Stimulated activated CD8-positive, alpha-beta memory T cell treated with anti-CD3 and anti-CD28 coated beads, Interleukin-4, amount 100 ng/mL, for 24 hours (primary cell): ENCODE results near the gene OPN1MW.
"Not testable (repeated sequence)": the region's sequence is repeated elsewhere in the genome, so short reads cannot be mapped to it uniquely, and the experiment has no call there.

Source experiments
- DNase-seq: peaks from one replicate; pipeline ENCODE4 v3.0.0-alpha.2; 2020; ENCODE audit warnings: low read depth

Gene OPN1MW

DNA sequence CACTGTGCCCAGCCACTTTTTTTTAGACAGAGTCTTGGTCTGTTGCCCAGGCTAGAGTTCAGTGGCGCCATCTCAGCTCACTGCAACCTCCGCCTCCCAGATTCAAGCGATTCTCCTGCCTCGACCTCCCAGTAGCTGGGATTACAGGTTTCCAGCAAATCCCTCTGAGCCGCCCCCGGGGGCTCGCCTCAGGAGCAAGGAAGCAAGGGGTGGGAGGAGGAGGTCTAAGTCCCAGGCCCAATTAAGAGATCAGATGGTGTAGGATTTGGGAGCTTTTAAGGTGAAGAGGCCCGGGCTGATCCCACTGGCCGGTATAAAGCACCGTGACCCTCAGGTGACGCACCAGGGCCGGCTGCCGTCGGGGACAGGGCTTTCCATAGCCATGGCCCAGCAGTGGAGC lies at the start of gene OPN1MW:
TSS of gene OPN1MW (plus strand) at position 301 of the 400 bp plus-strand sequence. CDS start at position 383, 82 bp downstream.
- not testable (repeated sequence) for DNase-seq

DNA sequence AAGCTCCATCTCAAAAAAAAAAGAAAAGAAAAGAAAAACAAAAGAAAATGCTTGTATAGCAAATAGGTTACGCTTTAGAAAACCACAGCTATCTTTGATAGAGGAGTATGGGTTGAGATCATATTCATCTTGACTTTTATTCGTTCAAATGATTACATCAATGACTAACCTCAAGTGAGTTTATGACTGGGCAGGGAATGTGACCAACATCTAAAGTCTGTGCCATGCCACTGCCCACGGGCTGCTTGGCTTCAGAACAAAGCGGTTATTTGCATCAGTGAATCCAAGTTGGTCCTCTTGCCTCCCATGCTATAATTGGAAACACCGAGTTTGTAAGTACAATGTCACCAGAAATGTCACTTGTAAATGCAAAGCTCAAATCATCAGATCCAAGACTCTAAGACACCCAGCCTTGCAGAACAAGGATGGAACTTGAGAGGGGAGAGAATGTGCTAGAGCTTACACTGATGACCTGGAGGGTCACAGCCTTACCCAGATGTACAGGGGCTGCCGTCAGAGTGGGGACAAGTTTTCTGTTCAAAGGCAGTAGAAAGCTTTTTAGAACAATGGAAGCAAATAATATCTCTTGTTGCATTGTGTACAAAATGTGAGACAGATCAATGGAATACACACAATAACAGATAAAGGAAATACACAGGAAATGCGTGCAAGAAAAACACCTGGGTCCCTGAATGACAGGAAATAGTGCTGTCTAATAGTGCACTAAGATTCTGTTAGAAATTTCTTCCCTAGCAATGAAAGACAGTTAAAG lies 46.8 kb upstream of the OPN1MW start:
- no peak for DNase-seq

DNA sequence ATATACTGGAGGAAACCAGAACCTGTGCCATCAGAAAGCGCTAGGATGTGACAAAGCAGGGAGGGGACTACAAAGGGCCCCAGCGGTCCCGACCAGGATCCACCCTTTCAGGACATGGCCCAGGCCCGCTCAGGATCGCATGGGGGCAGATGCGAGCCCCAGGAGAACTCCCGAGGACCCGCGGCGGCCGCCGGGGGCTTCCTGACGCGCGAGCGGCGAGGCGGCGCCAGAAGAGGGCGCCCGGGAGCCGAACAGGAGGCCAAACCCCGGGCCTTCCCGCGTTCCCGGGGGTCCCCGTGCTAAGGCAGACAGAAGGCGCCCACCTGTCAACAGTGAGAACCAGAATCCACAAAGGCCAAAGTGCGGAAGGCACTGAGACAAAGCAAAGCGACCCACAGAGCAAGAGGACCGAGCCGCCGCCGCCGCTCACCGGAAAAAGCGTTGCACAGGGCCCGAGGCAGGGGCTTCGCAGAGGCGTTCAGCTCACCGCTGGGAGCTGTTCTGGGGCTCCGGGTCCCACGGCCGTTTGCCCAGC lies 45.7 kb upstream of the OPN1MW start:
- peak; percentile 58 for DNase-seq

DNA sequence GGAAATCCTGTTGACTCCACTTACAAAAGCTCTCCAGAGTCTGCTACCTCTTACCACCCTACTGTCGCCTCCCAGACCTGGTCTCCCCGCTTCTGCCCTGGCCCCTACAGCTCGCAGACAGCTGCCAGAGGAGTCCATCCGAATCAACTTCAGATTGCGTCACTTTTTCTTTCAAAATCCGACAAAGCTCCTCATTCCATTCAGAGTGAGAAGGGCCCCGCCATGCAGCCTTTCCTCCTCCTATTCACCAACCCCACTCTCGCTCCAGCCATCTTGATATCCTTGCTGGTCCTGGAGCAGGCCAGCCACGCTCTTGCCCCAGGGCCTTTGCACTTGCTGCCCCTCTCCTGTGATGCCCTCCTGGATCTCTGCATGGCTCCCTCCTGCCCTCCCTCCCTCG lies 43.5 kb upstream of the OPN1MW start:
- DNase-seq: no peak

DNA sequence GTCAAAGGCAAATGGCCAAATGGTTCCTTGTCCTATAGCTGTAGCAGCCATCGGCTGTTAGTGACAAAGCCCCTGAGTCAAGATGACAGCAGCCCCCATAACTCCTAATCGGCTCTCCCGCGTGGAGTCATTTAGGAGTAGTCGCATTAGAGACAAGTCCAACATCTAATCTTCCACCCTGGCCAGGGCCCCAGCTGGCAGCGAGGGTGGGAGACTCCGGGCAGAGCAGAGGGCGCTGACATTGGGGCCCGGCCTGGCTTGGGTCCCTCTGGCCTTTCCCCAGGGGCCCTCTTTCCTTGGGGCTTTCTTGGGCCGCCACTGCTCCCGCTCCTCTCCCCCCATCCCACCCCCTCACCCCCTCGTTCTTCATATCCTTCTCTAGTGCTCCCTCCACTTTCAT lies 42.2 kb upstream of the OPN1MW start:
- DNase-seq: no peak

DNA sequence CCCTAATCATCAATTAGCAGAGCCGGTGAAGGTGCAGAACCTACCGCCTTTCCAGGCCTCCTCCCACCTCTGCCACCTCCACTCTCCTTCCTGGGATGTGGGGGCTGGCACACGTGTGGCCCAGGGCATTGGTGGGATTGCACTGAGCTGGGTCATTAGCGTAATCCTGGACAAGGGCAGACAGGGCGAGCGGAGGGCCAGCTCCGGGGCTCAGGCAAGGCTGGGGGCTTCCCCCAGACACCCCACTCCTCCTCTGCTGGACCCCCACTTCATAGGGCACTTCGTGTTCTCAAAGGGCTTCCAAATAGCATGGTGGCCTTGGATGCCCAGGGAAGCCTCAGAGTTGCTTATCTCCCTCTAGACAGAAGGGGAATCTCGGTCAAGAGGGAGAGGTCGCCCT lies 41.7 kb upstream of the OPN1MW start:
- DNase-seq: no peak

DNA sequence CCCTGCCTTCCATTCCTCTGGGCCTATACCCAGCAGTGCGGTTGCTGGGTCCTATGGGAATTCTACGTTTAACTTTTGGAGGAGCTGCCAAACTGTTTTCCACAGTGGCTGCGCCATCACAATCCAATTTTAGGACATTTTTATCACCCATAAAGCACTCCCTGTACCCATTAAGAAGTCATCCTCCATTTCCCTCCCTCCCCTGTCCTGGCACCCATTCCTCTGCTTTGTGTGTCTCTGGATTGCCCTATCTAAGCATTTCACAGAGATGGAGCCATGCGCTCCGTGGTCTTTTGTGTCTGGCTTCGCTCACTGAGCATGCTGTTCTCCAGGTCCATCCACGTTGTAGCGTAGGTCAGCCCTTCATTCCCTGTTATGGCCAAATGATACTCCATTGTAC lies 40.0 kb upstream of the OPN1MW start:
- no peak for DNase-seq

DNA sequence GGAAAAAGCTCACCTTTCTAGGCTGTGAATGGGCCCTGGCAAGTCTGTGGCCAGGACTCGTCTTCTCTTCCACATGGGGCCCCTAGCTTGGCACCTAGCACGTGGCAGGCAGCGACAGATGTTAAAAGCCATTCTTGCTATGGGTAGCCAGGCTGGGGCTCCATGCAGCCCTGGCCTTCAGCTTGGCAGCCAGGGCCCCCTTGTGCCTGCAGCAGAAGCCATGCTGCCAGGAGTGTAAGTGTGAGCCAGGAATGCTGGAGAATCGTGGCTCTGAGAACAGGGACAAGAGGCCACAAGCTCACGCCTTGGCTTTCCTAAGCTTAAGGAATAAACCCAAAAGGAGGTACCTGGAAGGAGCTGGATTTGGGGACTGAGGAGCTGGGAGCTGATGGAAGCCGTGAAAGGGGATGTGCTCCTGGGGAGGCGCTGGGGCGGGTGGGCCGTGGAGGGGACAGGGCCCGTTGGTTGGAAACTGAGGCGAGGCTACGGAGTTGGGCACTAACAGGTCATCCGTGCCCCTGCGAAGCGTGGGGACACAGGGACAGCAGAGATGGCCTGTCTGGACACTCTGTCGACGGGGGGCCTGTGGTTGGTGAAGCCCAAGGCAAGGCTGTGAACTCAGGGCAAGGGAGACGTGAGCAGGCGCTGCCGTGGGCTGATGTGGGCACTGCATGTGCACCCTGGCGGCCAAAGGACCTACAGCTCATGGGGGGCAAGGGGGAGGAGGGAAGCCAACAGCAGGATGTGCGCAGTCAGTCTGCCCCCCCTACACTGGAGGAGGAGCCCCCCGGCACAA lies 39.2 kb upstream of the OPN1MW start:
- DNase-seq: no peak

DNA sequence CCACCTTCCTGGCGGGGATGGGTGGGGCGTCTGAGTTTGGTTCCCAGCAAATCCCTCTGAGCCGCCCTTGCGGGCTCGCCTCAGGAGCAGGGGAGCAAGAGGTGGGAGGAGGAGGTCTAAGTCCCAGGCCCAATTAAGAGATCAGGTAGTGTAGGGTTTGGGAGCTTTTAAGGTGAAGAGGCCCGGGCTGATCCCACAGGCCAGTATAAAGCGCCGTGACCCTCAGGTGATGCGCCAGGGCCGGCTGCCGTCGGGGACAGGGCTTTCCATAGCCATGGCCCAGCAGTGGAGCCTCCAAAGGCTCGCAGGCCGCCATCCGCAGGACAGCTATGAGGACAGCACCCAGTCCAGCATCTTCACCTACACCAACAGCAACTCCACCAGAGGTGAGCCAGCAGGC lies 38.4 kb upstream of the OPN1MW start, which contains the start of gene OPN1LW:
TSS of gene OPN1LW (plus strand) at position 234 of the 400 bp plus-strand sequence. CDS start at position 275, 41 bp downstream.
- DNase-seq: not testable (repeated sequence)

DNA sequence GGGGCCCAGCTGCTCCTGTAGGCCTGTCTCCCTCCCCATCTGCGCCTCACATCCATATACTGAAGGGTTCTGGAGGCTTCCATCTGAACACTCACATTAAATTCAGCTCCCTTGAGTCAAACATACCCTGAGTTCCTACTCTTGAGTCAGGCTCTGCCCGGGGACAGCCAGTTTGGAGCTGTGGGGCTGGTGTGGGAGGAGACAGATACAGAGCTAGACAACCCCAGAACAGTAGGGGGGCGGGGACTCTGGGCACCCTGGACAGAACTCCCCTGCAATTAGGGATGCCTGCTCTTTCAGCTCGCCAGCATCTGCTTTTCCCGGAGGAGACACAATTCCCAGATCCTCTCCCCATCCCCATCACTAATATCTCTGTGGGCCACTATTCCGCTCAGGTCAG lies 31.4 kb upstream of the OPN1MW start:
- not testable (repeated sequence) for DNase-seq

DNA sequence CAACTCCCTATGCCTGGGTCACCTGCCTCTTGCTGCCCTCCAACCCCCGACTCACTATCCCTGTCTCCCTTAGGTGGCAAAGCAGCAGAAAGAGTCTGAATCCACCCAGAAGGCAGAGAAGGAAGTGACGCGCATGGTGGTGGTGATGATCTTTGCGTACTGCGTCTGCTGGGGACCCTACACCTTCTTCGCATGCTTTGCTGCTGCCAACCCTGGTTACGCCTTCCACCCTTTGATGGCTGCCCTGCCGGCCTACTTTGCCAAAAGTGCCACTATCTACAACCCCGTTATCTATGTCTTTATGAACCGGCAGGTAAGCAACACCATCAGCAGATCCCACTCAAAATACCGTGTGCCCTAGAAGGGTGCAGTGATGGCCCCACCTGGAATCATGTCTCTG lies 26.2 kb upstream of the OPN1MW start:
- DNase-seq: not testable (repeated sequence)

DNA sequence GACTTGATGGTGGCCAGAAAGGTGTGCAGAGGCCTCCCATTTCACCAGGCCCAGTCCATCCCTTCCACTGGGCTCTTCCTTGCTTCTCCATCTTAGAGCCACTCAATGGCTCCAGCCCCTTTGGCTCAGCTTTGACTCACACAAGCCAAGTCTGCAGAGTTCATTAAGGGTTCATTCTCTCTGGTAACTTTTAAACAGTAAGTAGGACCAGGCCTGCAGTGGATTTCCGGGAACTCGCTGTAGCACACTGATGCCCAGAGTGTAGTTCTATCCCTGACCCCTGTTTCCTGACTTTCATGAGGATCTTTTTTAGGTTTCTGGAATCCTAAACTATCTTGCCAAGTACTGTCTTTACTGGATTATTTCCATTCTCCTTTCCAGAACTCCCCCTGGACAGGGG lies 25.2 kb upstream of the OPN1MW start:
- DNase-seq: not testable (repeated sequence)

DNA sequence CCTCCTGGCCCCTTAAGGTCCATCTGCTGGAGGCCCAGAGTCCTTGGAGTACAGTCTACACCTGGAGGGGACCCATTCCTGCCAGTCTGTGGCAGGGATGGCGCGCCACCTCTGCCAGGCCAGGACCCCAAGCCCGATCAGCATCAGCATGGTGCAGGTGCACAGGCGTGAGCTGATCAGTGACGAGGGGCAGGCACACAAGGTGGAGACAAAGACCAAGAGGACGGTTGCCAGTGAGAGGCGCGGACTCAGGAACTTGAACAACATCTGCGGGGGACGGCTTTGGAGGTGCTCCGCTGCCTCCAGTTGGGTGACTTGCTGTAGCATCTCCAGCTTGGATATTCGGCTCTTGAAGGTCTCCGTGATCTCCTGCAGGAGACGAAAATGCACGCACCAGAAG lies 23.1 kb upstream of the OPN1MW start:
- DNase-seq: not testable (repeated sequence)

DNA sequence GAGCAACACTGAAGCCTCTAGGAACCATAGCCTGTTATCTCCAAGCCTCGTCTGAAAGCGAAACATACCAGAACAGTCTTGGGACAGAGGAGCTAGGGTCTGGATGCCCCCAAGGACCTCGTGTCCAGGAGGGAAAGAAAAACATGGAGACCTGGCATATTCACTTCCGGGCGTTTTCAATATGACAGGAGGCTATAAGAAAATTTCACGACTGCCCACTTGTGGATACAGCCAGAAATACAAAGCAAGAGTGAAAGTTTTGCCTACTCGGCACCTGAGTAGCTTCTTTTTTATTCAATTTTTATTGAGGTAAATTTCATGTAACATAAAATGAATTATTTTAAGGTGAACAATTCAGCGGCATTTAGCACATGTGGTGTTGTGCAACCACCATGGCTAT lies 17.5 kb upstream of the OPN1MW start:
- not testable (repeated sequence) for DNase-seq

DNA sequence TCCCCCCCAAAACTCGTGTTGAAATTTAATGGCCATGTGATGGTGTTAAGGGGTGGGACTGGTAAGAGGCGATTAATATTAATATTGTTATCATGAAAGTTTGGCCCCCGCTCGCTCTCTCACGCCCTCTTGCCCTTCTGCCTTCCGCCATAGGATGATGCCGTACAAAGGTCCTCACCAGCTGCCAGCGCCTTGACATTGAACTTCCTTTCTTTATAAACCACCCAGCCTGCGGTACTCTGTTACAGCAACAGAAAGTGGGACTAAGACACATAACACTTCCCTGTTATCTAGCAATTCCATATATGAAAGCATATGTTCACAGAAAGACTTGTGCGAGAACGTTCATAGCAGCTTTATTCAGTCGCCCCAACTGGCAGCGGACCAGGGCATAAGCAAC lies 14.0 kb upstream of the OPN1MW start:
- not testable (repeated sequence) for DNase-seq

DNA sequence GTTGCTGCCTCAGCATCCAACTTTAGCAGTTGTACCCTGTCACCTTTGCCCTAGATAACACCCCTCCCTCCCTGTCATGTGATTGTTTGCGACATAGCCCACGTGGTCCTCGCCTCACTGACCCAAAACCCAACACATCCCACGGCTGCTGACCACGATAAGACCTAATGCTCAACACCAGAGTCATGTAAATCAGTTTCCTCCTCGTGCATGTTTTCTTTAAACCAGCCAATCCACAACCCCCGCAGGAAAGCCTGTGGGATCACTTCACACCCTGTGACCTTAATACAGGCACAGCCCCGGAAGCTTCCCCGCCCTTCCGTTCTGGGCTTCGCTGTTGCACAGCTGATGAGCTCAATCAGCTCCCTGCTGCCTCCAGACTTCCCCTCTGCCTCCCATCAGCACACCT lies 9.9 kb upstream of the OPN1MW start:
- DNase-seq: not testable (repeated sequence)

DNA sequence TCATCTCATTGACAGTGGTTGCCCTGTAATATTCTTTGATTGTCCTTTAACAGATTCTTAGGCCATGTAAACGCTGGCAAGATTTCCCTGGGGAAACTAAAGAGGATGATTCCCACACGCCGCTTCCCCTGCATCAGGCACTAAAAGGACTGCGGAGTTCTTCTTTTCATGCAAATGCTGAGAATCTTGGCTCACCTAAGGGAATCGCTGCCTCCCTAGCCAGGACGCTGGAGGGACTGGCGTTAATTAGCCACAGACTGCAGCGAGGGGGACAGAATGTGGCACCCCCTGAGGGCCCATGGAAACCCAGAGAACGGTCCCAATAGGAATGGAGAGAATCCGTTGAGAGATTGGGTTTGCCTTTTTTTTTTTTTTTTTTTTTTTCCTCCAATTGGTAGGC lies 8.0 kb upstream of the OPN1MW start:
- not testable (repeated sequence) for DNase-seq

DNA sequence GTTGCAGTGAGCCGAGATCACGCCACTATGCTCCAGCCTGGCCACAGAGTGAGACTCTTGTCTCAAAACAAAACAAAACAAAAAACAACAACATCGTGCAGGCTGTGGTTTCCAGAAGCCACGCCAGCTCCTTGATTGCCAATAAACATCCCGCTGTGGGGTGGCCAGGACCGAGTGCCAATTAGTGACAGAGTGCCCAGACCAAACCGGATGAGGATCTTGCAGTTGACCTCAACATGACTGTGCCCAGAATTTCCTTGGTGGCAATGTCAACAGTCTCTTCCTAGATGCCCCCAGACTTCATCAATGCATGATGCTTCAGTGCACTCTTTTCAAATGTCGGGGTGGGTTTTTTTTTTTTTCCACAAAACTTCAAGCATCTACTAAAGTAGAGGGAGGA lies 1.4 kb downstream of the OPN1MW start:
- not testable (repeated sequence) for DNase-seq

DNA sequence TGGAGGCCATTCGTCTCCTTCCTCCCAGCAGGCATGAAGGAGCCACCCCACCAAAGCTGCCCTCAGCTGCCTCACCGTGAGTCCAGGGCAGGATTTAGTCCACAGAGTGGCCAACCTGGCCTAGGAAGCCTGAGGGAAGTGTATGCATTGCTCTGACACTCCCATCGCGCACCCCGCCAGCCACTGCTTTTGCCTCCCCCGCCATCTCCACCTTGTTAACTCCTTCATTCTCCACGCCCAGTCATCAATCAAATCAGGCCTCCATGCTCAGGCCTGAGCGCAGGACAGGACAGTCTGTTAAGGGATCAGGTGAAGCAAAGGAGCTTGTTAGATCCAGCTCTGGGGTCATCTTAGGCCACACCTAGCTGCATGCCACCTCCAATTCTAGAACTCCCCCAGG lies 10.4 kb downstream of the OPN1MW start:
- DNase-seq: not testable (repeated sequence)

DNA sequence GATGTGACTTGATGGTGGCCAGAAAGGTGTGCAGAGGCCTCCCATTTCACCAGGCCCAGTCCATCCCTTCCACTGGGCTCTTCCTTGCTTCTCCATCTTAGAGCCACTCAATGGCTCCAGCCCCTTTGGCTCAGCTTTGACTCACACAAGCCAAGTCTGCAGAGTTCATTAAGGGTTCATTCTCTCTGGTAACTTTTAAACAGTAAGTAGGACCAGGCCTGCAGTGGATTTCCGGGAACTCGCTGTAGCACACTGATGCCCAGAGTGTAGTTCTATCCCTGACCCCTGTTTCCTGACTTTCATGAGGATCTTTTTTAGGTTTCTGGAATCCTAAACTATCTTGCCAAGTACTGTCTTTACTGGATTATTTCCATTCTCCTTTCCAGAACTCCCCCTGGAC lies 11.9 kb downstream of the OPN1MW start:
- not testable (repeated sequence) for DNase-seq

DNA sequence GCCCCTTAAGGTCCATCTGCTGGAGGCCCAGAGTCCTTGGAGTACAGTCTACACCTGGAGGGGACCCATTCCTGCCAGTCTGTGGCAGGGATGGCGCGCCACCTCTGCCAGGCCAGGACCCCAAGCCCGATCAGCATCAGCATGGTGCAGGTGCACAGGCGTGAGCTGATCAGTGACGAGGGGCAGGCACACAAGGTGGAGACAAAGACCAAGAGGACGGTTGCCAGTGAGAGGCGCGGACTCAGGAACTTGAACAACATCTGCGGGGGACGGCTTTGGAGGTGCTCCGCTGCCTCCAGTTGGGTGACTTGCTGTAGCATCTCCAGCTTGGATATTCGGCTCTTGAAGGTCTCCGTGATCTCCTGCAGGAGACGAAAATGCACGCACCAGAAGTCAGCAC lies 14.1 kb downstream of the OPN1MW start:
- DNase-seq: not testable (repeated sequence)

DNA sequence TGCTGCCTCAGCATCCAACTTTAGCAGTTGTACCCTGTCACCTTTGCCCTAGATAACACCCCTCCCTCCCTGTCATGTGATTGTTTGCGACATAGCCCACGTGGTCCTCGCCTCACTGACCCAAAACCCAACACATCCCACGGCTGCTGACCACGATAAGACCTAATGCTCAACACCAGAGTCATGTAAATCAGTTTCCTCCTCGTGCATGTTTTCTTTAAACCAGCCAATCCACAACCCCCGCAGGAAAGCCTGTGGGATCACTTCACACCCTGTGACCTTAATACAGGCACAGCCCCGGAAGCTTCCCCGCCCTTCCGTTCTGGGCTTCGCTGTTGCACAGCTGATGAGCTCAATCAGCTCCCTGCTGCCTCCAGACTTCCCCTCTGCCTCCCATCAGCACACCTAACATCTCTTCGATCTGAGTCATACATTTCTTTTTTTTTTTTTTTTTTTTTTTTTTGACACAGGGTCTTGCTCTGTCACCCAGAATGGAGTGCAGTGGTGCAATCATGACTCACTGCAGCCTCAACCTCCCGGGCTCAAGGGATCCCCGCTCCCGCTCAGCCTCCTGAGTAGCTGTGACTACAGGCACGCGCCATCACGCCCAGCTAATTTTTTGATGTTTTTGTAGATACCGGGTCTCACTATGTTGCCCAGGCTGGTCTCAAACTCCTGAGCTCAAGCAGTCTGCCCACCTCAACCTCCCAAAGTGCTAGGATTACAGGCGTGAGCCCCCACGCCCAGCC lies 27.4 kb downstream of the OPN1MW start:
- not testable (repeated sequence) for DNase-seq
